H4 (cell line): Measurements from ENCODE around the gene CD74. TPM values are rescaled to one million over a fixed set of nuclear protein-coding genes. Genes with fewer than 3 reads are reported as not detected.
"Not testable (repeated sequence)": the region's sequence is repeated elsewhere in the genome, so short reads cannot be mapped to it uniquely, and the experiment has no call there.

Experiments used
- DNase-seq: peaks from one replicate; pipeline ENCODE4 v3.0.0-alpha.2; 2015; ENCODE audit warnings: low spot score
- total RNA-seq: library from RNA; depleted of rRNA; stranded (reverse); fragments of >200 nt; shearing (Covaris generic); gene quantifications from 2 replicates; pipeline ENCODE4 v1.2.3, GENCODE V29; 2014

CD74 gene
- total RNA-seq, 1 experiment from 2014 or later, result 1.6 TPM

DNA sequence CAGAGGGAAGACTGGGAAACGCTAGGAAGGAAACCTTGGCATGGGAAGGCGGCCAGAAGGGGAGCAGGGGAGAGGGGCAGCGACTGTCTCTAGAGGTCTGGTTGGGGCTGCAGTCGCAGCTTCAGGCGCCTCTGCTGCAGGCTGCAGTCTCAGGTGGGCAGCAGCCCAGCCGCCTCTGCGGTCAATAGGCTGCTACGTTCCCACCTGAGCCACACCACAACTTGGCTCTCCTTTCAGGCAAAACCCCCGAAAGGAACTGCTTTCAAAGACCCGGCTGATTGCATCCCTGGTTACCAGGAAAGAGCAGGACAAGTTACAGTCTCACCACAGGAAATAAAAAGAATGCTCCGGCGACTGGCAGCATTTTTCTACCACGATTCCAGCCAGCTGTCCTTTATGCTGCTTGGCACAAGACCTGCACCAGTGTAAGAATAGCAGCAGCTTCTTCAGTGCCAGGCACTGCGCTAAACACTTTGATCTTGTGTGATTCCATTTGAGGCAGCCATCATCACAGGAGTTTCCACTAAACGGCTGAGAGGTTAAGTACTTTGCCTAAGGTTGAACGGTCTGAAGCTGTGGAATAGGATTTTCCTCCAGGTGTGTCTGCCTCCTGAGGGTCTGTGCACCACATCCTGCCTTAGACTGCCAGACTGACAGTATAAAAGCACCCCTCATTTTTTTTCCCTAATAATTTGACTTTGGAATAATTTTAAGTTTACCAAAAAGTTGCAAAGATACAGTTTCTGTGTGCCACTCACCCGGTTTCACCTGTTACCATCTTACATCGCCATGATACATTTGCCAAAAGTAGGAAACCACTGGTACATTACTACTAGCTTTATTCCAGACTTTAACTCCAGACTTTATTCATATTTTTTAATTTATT is 29.3 kb upstream of the CD74 start:
- DNase-seq, result no peak

DNA sequence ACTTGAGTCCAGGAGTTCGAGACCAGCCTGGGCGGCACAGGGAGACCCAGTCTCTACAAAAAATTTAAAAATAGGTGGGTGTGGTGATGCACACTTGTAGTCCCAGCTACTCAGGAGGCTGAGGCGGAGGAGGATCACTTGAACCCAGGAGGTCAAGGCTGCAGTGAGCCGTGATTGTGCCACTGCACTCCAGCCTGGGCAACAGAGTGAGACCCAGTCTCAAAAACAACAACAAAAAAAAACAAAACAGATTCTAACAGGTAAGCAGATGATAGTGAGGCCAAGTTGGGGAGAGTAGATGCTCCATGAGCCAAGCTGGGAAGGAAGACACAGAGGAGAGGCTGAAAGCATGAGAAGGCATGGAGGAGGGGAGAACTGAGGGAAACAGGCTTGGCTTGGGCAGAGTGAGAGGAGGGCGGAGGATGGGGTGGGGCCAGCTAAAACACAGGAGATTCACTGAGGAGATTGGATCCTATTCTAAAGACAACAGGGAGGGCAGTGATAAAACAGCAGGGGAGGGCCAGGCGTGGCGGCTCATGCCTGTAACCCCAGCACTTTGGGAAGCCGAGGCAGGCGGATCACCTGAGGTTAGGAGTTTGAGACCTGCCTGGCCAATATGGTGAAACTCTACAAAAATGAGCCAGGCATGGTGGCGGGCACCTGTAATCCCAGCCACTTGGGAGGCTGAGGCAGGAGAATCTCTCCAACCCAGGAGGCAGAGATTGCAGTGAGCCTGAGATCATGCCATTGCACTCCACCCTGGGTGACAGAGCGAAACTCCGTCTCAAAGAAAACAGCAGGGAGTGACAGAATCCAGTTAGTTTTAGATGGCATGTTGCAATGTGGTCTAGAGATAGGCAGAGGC is 28.5 kb upstream of the CD74 start:
- DNase-seq, result no peak

DNA sequence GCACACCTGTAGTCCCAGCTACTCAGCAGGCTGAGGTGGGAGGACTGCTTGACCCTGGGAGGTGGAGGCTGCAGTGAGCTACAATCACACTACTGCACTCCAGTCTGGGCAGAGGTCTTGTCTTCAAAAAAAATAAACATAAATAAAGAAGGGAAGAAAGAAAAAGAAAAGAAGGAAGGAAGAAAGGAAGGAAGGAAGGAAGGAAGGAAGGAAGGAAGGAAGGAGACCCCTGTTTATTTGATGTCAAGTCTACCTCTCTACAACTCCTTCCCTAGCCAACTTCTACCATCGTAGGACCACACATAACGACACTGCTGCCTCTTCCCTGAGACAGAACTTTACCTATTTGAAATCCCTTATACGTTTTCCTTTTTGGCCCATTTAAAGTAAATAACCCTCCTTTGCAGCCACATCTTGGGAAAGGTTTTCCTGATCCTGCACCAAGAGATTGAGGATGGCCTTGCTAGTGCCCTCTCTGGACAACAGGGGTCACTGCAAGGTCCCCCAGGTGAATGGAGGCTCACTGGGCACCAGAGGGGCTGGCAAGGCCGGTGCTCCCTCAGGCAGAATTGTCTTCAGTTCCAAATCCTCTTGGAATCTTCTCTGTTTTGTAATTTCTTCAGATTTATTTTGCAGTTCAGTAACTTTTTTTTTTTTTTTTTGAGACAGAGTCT is 26.3 kb upstream of the CD74 start:
- peak; percentile 39 for DNase-seq

DNA sequence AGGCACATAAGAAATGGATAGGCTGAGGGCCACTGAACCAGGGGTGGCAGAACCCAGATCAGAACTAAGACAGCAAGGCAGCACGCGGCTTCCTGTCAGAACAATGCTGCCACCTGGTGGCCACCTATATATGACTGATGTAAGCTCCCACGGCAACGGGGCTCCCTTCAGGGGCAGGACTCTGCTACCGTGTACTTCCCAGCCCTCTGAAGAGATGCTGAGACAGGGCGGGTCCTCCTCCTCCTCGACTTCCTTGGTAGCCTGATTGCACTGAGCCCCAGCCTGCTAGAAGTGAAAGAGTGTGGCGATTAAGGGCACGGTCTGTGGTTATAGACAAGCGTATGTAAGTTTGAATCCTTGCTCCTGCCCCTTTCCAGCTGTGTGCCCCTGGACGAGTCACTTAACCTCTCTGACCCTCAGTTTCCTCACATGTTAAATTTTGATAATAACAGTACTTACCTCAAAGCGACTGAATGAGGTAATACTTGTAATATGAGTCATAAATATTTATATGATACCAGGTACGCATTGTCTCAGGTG is 23.5 kb upstream of the CD74 start:
- DNase-seq, result peak; percentile 78

DNA sequence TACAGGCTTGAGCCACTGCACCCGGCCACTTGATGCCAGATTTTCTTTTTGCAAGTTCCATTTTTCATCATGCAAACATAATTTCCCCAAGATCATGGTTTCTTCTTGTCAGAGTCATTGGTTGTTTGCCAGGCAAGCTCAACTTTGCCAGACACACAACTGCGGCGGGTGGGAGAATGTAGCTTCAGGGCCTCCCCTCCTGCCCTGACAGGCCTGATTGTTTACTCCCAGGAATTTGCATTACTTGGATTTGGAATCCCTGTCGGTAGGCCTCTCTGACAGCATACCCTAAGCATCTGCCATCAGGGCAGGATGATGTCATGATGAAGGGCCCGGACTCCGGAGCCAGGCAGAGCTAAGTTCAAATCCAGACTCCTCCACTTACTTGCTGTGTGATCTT is 21.8 kb upstream of the CD74 start:
- DNase-seq, result peak; percentile 33

DNA sequence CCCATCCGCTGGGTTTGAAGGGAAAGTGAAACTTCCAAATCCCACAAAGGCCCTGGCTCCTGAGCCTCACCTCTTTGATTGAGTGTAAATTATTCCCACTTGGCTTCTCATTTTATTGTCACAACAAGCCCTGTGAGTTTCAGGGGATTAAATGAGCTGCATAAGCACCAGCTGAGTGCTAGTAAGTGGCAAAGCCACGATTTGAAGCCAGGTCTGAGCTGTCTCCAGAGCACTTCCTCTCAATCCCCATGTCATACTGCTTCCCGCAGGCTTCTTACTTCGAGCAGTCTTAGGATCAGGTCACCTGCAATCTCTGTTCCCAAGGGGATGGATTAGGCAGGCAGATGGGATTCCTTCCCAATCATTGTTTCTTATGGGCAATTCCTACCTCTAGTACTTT is 18.9 kb upstream of the CD74 start:
- DNase-seq, result no peak

DNA sequence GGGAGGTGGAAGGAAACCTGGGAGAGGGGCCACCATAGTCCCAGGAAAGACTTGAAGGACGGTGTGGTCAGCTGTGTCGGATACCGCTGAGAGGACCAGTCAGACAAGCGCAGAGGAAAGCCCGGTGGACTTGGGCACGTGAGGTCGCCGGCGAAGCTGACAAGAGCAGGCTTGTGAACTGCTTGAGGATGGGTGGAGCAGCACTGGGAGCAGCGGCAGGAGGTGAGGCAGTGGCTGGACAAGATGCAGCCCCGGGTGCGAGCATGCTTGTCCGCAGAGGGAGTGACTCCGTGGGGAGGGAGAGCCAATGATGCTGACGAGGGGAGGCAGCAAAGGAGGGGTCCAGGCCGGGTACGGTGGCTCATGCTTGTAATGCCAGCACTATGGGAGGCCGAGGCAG is 18.3 kb upstream of the CD74 start:
- DNase-seq, result no peak

DNA sequence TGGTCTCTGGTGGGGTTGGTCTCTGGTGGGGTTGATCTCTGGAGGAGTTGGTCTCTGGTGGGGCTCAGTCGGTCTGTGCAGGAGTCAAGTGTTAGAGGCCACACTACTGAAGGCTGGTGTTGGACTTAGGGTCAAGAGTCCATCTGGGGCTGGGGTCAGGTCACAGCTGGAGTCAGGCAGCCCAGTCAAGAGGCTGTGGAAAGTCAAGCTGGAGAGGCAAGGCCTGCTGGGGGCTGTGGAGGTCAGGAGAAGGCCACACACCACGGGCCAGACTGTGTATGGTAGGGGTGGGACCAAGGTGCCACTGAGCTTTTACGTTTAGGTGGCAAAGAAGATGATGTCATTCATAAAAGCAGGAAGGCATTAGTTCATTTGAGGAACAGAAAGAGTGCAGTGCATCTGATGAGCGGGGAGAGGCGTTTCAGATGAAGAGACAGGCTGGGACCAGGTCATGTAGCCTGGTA is 16.7 kb upstream of the CD74 start:
- DNase-seq, result no peak

DNA sequence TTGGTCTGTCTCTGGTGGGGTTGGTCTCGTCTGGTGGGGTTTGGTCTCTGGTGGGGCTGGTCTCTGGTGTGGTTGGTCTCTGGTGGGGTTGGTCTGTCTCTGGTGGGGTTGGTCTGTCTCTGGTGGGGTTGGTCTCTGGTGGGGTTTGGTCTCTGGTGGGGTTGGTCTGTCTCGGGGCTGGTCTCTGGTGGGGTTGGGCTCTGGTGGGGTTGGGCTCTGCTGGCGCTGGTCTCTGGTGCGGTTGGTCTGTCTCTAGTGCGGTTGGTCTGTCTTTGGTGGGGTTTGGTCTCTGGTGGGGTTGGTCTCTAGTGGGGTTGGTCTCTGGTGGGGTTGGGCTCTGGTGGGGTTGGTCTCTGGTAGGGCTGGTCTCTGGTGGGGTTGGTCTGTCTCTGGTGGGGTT is 16.3 kb upstream of the CD74 start:
- no peak for DNase-seq

DNA sequence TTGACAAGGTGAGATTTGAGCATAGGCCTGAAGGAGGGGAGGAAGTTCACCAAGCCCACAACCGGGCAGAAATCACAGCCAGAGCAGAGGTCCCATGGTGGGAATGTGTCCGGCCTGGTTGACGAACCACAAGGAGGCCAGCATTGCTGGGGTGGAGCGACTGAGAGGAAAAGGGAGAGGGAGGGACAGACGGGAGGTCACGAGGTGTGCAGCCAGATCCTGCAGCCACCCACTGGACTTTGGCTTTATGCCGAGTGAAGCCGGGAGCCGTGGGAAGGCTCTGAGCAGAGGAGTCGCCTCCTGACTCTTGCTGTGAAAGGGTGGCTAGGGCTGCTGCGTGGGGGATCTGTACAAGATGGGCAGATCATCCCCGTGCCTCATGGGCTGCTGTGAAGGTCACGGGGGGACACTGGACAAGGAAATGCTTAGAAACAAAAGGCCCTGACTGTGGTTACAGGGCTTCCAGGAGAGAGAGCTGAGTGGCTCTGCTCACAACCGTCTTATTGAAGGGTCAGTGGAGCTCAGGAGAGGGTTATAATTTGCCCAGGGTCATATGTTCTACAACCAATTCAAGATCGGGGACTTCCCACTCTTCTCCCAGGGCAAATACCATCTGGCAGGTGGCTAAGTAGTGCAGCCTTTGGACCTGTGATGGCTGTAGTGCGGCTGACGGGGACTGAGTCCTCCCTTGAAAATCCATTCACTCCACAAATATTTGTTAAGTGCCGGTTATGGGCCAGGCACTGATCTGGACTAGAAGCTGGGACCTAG is 15.6 kb upstream of the CD74 start:
- no peak for DNase-seq

DNA sequence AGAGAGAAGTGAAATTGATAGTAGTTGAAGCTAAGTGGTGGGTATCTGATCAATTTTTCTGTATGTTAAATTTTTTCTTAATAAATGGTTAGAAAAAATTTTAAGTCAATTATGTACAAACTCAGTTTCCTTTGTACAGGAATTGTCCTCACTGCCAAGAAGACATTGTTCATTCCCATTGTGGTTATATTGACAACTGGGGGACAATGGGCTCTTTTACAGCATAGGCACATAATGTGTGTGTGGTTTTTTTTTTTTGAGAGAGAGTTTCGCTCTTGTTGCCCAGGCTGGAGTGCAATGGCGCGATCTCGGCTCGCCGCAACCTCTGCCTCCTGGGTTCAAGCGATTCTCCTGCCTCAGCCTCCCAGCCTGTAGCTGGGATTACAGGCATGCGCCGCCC is 13.5 kb upstream of the CD74 start:
- not testable (repeated sequence) for DNase-seq

DNA sequence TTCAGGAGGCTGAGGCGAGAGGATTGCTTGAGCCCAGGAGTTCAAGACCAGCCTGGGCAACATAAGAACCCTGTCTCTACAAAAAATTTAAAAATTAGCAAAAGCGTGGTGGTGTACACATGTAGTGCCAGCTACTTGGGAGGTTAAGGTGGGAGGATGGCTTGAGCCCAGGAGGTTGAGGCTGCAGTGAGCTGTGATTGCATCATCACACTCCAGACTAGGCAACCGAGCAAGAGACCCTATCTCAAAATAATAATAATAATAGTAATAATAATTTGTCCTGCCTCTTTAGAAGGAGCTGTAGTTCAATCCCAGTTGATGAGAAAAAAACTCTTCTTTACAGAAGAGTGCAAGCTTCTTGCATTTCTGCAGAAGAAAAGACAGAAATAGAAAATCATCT is 10.0 kb upstream of the CD74 start:
- DNase-seq, result no peak

DNA sequence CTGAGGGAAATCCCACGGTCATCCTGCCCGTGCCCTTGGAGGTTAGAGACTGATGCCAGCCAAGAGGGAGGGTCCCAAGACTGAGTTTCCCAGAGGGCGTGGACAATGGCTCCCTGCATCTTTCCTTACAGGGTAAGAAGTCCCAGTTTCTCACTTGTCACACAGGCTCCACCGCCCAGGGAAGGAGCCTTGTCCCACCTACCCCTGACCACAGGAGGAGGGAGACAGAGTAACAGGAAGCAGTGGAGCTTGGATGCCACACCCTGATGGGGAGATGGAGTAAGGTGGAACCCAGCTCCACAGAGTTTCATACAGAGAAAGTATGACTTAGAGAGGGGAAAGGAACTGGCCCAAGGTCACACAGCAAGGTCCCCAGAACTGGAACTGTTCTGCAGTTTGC is 9.4 kb upstream of the CD74 start:
- DNase-seq, result no peak

DNA sequence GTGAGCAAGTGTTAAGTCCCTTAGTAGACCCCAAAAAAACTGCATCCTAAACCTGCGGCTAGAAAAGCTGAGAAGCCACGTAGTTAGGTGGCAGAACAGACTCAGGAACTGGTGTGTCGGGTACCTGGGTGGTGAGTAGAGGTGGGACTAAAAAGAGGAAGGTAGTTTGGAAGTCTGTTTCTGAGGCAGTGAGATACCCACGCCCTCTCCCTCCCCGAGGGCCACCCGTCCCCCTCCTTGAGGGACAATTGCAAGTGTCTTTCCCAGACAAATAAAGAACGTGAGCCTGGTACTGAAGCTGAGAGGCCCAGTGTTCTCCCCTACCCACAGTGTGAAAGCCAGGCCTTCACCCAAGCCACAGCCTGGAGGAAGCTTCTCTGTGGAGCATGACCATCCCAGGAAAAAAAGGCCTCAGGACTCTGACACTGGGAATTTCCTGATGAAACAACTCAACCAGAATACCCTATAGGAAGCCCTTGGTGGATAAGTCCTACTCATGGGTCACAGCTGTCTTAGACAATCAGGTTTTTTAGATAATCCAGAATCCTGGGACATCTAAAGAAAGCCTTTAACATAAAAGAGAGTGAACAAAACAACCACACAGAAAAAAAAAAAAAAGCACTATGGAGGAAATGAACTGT is 7.0 kb upstream of the CD74 start:
- DNase-seq, result no peak

DNA sequence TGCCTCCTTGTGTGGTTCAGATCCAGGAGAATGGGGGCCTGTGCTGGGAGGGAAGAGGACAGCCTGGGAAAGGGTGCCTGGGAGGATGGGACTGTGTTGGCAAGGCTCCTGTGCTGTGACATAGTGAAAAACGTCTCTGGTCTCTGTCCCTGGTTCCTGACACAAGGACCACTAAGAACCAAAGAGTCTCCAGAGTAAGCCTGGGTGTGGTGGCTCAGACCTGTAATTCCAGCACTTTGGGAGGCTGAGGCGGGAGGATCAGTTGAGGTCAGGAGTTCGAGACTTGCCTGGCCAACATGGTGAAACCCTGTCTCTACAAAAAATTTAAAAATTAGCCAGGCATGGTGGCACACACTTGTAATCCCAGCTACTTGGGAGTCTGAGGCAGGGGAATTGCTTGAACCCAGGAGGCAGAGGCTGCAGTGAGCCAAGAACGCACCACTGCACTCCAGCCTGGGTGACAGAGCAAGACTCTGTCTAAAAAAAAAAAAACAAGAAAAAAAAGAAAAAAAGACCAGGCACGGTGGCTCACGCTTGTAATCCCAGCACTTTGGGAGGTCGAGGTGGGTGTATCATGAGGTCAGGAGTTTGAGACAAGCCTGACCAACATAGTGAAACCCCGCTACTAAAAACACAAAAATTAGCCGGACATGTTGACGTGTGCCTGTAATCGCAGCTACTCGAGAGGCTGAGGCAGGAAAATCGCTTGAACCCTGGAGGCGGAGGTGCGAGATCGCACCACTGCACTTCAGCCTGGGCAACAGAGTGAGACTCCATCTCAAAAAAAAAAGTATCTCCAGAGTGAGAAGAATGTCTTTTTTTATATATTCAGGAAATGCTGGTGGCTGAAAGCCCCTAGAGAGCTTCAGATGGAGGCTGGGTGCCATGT is 1.4 kb upstream of the CD74 start:
- not testable (repeated sequence) for DNase-seq

DNA sequence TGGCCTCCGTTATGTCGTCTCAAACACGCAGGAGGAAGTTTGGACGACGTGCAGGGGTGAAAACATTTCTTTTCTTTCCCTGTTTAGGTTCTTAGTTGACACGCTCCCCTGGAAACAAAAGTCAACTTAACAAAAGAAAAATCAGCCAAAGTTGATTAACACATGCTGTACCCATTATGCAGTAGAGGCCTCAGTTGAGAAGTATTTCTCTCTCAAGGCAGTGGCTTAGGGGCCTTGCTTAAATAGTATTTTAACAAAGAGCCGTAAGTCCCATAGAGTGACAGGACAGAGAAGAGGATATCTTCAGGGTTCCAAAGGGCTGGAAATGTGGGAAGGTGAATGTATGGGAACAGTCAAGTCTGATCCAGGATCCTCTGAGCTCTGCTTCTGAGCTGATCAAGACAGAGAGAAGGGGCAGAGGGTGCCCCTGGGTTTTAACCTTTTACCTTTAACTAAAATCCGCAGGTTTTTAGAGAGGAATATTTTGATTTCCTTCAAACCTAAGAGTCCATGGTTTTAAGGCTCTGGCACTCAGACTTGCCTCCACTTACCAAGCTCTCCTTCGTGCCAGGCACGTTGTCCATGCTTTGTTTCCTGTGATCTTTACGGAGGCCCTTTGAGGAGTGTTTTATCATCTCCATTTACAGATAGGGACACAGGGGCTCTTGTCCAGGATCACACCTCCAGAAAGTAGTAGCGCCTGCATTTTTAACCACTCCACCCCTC is 629 bp upstream of the CD74 start:
- DNase-seq, result no peak

DNA sequence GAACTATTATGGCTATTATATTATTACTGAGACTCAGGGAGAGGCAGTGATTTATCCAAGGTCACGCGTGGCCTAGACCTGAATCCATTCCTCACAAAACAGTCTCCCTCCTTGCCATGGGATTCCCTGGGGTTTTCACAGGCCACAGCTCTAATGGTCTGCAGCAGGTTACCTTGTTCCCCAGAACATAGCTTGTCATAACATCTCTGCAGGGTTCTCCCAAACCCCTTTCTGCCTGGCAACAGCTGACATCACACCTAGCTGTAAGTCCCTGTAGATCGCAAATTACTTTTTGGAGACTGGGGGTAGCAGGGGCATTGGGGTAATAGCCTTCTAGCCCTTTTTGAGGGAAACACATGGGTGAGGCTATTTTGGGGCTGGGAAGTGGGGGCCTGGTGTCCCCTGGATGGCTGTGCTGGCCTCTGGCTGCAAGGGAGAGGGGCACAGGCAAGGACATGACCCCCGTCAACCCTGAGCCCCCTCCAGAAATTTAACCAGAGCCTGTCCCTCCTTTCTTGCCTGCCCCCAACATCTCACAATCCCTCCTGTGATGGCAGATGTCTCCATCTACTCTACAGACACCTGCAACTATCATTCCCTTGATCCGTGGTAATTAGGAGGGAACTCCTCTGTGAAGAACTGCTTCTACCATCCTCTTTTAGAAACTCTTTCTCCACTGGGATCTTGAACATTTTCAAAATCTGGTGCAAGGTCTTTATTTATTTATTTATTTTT is 1.3 kb downstream of the CD74 start:
- no peak for DNase-seq

DNA sequence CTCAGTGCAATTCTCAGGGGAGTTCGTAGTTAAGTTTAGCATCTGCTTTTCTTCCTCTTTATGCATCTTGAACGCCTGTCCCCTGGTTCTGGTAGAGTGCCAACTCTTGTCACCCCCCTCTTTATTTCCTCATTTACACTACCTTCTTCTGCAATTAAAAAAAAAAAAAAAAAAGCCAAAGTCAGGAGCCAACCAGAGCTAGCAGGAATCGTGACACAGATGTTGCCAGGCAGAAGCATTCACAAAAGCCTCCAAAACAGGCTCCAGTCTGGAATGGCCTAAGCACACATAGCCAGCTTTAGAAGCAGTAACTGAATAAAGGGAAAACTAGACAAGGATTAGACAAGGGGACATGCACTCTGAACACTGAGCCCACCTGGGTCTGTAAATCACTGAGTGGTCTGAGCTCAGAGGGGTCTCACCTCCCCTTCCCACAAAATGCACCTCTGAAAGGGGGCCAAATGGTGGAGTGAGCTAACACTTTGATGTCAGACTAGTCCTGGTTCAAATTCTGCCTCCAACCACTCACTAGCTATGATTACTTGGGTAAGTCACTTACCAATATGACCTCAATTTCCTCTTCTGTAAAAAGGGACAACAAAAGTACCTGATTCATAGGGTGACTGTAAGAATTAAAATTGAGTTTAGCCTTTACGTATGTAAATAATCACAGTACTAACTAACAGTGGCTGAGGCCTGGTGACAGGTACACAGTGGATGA is 2.0 kb downstream of the CD74 start:
- DNase-seq, result peak; percentile 50
